ENCODE measurements around the gene WIPI1. TPM values are rescaled to one million over a fixed set of nuclear protein-coding genes. Genes with fewer than 3 reads are reported as not detected.
A peak's percentile ranks its signal among the peaks of the same experiment; 100 is the strongest.

Gene WIPI1
- total and polyA plus RNA-seq, 2 of the 13 experiments (the other 11 are each of a cell fraction or from before 2014, with no cell fraction given): 29.4 to 141 TPM

DNA sequence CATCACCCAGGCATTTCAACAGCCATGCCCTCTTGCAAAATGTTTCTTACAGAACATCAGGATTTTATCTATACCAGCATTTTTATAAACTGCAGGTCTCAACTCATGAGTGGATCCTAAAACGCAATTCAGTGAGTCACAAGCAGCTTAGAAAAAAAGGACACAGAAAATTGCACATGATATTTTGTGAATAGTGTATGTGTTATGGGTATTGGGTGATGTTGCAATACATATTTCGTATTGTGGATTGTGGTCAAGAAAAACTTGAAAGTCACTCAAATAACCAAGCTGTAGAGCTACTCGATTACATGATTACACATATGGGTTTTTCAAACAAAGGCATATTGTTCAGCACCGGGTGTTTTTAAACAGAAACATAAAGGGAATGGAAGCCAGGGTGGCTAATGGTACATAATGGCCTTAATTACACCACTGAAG, 1.4 kb downstream of the WIPI1 start:
- Histone ChIP-seq H2AFZ (ENCODE audit: low read length) (no peak overlapping the region), H3K4me1 (ENCODE audit: insufficient read depth, low read length) (peaks cover 77% of the 10 kb centered on the region), H3K9me3 (ENCODE audit: low read length) (no peaks in the 10 kb centered on the region), H3K36me3 (replicated peaks in 1 of 2; ENCODE audit: control insufficient read depth in 1 of 2, insufficient read depth in 2 of 2, low read length in 2 of 2) (no peaks in the 10 kb centered on the region; a peak in 1 of 5 replicates), H3K79me2 (ENCODE audit: insufficient read depth, low read length) (peaks cover 5% of the 10 kb centered on the region), H3K27ac (ENCODE audit: extremely low read length, insufficient read depth, low read length) (peak overlapping the region; percentile 81), H3K9ac (ENCODE audit: insufficient read depth, low read depth, low read length) (peak overlapping the region; percentile 82), H3K27me3 (ENCODE audit: control insufficient read depth in 1 of 2, insufficient read depth in 2 of 2, low read length in 2 of 2) (no peaks in the 10 kb centered on the region), H3K4me3 (replicated peaks in 1 of 3; ENCODE audit: insufficient read depth in 1 of 3, low read depth in 2 of 3, low read length in 3 of 3) (peak overlapping the region; percentile 76 to 92 (median 78)), H3K4me2 (ENCODE audit: low read depth, low read length) (peak overlapping the region; percentile 85), H4K20me1 (ENCODE audit: insufficient read depth, low read length) (no peaks in the 10 kb centered on the region)
- CTCF ChIA-PET (ENCODE audit: low intra/inter-chr PET ratio, low total read pairs): no interaction called here
- DNase-seq (ENCODE audit: low spot score) (peak; percentile 89), FAIRE-seq (peak; percentile 18), ATAC-seq (no peak)
- 15% methylated on average over 4 of the region's 4 CpGs for WGBS (ENCODE audit: low lambda C conversion rate)
- in situ Hi-C loops (cut with HindIII; ENCODE audit: extremely low pct_ligation_motif_present, low pct_unique_long_range_greater_than_20kb): loop anchor here (10.0 kb wide), 2 partner anchors 309 to 481 kb away; no protein-coding TSS in a partner anchor
- POLR2A ChIA-PET: interaction anchor here (0.5 to 5.4 kb wide), 9 partner anchors 16 to 436 kb away, joined by 3 to 53 read pairs (median 4); partner anchors contain the start of genes AMZ2 and PRKAR1A
- no TSS peak for BruUV-seq (replicated peaks)
- intact Hi-C loops (cut with micrococcal nuclease; ENCODE audit: unreplicated experiment): loop anchor here (2.0 to 10.0 kb wide), 4 partner anchors 17 to 421 kb away; partner anchors contain the start of gene KPNA2
- TF ChIP-seq ZNF331 (CRISPR knock-in tag; IDR thresholded peaks at IDR 0.05): 0 out of 2 replicates have a peak, but pooled peaks have one; percentile 17
- TF ChIP-seq SSRP1 (CRISPR knock-in tag; IDR thresholded peaks at IDR 0.05): 0 out of 2 replicates have a peak, but pooled peaks have one; percentile 11
- TF ChIP-seq ZNF678 (CRISPR knock-in tag; IDR thresholded peaks at IDR 0.05): no peak
- peak; percentile 44; the same call in 1 of the 2 replicates for TF ChIP-seq TCF7 (IDR thresholded peaks at IDR 0.05; ENCODE audit: low read depth)
- TF ChIP-seq, protein P1, sequence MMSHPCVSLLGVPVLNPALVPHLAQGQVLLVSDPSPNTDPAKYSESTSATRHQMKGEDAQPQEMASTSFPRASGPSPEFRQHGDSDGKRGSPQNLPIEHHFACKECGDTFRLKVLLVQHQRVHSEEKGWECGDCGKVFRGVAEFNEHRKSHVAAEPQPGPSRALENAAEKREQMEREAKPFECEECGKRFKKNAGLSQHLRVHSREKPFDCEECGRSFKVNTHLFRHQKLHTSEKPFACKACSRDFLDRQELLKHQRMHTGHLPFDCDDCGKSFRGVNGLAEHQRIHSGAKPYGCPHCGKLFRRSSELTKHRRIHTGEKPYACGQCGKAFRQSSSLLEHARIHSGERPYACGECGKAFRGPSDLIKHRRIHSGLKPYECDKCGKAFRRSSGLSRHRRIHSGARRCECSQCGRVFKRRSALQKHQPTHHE (CRISPR knock-in tag; IDR thresholded peaks at IDR 0.05; ENCODE audit: borderline replicate concordance): no peak
- TF ChIP-seq, protein P2, sequence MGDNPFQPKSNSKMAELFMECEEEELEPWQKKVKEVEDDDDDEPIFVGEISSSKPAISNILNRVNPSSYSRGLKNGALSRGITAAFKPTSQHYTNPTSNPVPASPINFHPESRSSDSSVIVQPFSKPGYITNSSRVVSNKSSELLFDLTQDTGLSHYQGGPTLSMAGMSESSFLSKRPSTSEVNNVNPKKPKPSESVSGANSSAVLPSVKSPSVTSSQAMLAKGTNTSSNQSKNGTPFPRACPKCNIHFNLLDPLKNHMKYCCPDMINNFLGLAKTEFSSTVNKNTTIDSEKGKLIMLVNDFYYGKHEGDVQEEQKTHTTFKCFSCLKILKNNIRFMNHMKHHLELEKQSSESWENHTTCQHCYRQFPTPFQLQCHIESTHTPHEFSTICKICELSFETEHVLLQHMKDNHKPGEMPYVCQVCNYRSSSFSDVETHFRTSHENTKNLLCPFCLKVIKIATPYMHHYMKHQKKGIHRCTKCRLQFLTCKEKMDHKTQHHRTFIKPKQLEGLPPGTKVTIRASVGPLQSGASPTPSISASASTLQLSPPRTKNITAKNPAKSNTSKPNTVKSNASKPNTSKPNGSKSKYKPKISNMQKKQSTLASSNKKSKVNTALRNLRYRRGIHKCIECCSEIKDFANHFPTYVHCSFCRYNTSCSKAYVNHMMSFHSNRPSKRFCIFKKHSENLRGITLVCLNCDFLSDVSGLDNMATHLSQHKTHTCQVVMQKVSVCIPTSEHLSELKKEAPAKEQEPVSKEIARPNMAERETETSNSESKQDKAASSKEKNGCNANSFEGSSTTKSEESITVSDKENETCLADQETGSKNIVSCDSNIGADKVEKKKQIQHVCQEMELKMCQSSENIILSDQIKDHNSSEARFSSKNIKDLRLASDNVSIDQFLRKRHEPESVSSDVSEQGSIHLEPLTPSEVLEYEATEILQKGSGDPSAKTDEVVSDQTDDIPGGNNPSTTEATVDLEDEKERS (CRISPR knock-in tag; IDR thresholded peaks at IDR 0.05): no peak
- peak; percentile 85 for TF ChIP-seq CEBPG (CRISPR knock-in tag; IDR thresholded peaks at IDR 0.05)
- TF ChIP-seq FOXA3 (CRISPR knock-in tag; IDR thresholded peaks at IDR 0.05): peak; percentile 50
- peak in 1 of 2 experiments; percentile 30; a peak in 1 of 4 replicates for TF ChIP-seq EP300 (IDR thresholded peaks at IDR 0.05; ENCODE audit: low read depth in 2 of 2, low read length in 2 of 2)
- no peak for TF ChIP-seq EP300 (CRISPR knock-in tag; IDR thresholded peaks at IDR 0.05; ENCODE audit: borderline replicate concordance)
- TF ChIP-seq, protein P3, sequence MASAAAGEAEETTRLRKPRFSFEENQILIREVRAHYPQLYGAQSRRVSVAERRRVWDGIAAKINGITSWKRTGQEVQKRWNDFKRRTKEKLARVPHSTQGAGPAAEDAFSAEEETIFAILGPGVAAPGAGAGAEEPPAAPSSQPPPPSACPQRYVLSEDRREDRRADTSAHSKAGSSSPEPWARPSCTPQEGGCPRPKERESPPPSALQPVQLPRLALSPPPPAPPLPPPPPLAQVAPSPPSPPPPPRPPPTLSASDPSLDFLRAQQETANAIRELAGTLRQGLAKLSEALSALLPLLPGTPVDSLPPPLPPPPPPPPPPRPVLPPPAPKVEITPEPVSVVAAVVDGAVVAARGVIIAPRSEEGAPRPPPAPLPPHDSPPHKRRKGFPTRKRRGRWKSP (CRISPR knock-in tag; IDR thresholded peaks at IDR 0.05): peak; percentile 37; the same call in 1 of the 2 replicates
- 0 out of 2 replicates have a peak, but pooled peaks have one; percentile 40 for TF ChIP-seq ZNF607 (CRISPR knock-in tag; IDR thresholded peaks at IDR 0.05; ENCODE audit: borderline replicate concordance)
- TF ChIP-seq, protein P4, sequence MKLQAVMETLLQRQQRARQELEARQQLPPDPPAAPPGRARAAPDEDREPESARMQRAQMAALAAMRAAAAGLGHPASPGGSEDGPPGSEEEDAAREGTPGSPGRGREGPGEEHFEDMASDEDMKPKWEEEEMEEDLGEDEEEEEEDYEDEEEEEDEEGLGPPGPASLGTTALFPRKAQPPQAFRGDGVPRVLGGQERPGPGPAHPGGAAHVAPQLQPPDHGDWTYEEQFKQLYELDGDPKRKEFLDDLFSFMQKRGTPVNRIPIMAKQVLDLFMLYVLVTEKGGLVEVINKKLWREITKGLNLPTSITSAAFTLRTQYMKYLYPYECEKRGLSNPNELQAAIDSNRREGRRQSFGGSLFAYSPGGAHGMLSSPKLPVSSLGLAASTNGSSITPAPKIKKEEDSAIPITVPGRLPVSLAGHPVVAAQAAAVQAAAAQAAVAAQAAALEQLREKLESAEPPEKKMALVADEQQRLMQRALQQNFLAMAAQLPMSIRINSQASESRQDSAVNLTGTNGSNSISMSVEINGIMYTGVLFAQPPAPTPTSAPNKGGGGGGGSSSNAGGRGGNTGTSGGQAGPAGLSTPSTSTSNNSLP (IDR thresholded peaks at IDR 0.05; ENCODE audit: low read depth, low read length): peak; percentile 60; the same call in 1 of the 2 replicates
- TF ChIP-seq SOX6 (IDR thresholded peaks at IDR 0.05): no peak
- TF ChIP-seq SOX6 (CRISPR knock-in tag; IDR thresholded peaks at IDR 0.05): peak; percentile 83; the same call in 1 of the 2 replicates
- peak; percentile 35; the same call in 1 of the 2 replicates for TF ChIP-seq NR2C2 (CRISPR knock-in tag; IDR thresholded peaks at IDR 0.05; ENCODE audit: borderline replicate concordance)
- TF ChIP-seq ZNF614 (CRISPR knock-in tag; IDR thresholded peaks at IDR 0.05; ENCODE audit: borderline replicate concordance): no peak
- TF ChIP-seq NCOA2 (CRISPR knock-in tag; IDR thresholded peaks at IDR 0.05): peak; percentile 46

Data from HepG2 (cell line).